SK-N-SH (cell line): Measurements from ENCODE around the gene REELD1. TPM values are rescaled to one million over a fixed set of nuclear protein-coding genes. Genes with fewer than 3 reads are reported as not detected.

Experiments used
- CTCF ChIA-PET: fragments of 300-600, 350-600 bp; formaldehyde crosslinking; extraction: SDS; loops from one replicate; lab custom pipeline; 2021; lab: Yijun Ruan, JAX
- POLR2A ChIA-PET: fragments of 350-600 bp; sonication (Branson Sonifier 250); formaldehyde crosslinking; extraction: SDS; loops from one replicate; lab custom pipeline; 2020; ENCODE audit warnings: antibody characterized with exemption, inconsistent platforms; lab: Yijun Ruan, JAX
- DNase-seq: peaks from one replicate; pipeline ENCODE4 v3.0.0; 2012
- H2AFZ ChIP-seq: fragments of 200-600 bp; sonication (generic); 2 replicates; pipeline ENCODE4 v1.8.1; 2016; ENCODE audit warnings: antibody characterized with exemption, mild to moderate bottlenecking, low read depth
- H3F3A ChIP-seq: fragments of 200-600 bp; sonication (generic); replicated peaks from 2 replicates; pipeline ENCODE3; 2016; ENCODE audit warnings: antibody characterized with exemption, mild to moderate bottlenecking; ENCODE audit not compliant: insufficient read depth
- H3K27ac ChIP-seq, 2 experiments: fragments of 200-500 bp in 1 of 2; fragments of 200-600 bp in 1 of 2; sonication (Bioruptor generic) in 1 of 2; sonication (generic), shearing (Covaris generic) in 1 of 2; 2 replicates each; pipeline versions ENCODE4 v1.5.1 to v1.6.1; 2014 to 2016; ENCODE audit warnings: low read depth in 2 of 2, inconsistent platforms in 1 of 2, low read length in 1 of 2, mild to moderate bottlenecking in 1 of 2, mixed read lengths in 1 of 2
- H3K27me3 ChIP-seq: fragments of 200-600 bp; sonication (generic), shearing (Covaris generic); 2 replicates; pipeline ENCODE4 v1.6.1; 2016; ENCODE audit warnings: mixed run types; ENCODE audit not compliant: insufficient read depth
- H3K36me3 ChIP-seq, 2 experiments: fragments of 200-500 bp in 1 of 2; fragments of 200-600 bp in 1 of 2; sonication (Bioruptor generic) in 1 of 2; sonication (generic) in 1 of 2; replicated peaks in 1 of 2; 2 replicates each; pipeline versions ENCODE3 to v1.5.1; 2014 to 2016; ENCODE audit warnings: low read length in 1 of 2, mild to moderate bottlenecking in 1 of 2; ENCODE audit not compliant: insufficient read depth in 2 of 2, control insufficient read depth in 1 of 2
- H3K4me1 ChIP-seq, 2 experiments: fragments of 200-500 bp in 1 of 2; fragments of 200-600 bp in 1 of 2; sonication (Bioruptor generic) in 1 of 2; sonication (generic), shearing (Covaris generic) in 1 of 2; 2 replicates each; pipeline versions ENCODE4 v1.5.1 to v1.6.1; 2014 to 2016; ENCODE audit warnings: low read depth in 1 of 2, low read length in 1 of 2, mixed run types in 1 of 2; ENCODE audit not compliant: insufficient read depth in 2 of 2, control insufficient read depth in 1 of 2
- H3K4me2 ChIP-seq: fragments of 200-600 bp; sonication (generic), shearing (Covaris generic); 2 replicates; pipeline ENCODE4 v1.6.1; 2017; ENCODE audit warnings: mixed run types
- H3K4me3 ChIP-seq, 2 experiments: fragments of 200-500 bp in 1 of 2; fragments of 200-600 bp in 1 of 2; sonication (Bioruptor generic) in 1 of 2; sonication (generic), shearing (Covaris generic) in 1 of 2; 2 replicates each; pipeline versions ENCODE4 v1.5.1 to v1.8.1; 2014 to 2016; ENCODE audit warnings: low read depth in 2 of 2, inconsistent platforms in 1 of 2, low read length in 1 of 2, mild to moderate bottlenecking in 1 of 2, mixed read lengths in 1 of 2, moderate library complexity in 1 of 2
- H3K79me2 ChIP-seq: fragments of 200-600 bp; sonication (generic); 2 replicates; pipeline ENCODE4 v1.8.1; 2017; ENCODE audit warnings: mild to moderate bottlenecking; ENCODE audit not compliant: insufficient read depth
- H3K9ac ChIP-seq: fragments of 200-600 bp; sonication (generic); 2 replicates; pipeline ENCODE4 v1.6.1; 2017; ENCODE audit warnings: mixed run types
- H3K9me2 ChIP-seq: fragments of 200-600 bp; sonication (generic); 2 replicates; pipeline ENCODE4 v1.6.1; 2017; ENCODE audit warnings: mixed run types
- H3K9me3 ChIP-seq: fragments of 200-600 bp; sonication (generic); 2 replicates; pipeline ENCODE4 v1.6.1; 2017; ENCODE audit warnings: mixed run types, mild to moderate bottlenecking, moderate library complexity
- H4K20me1 ChIP-seq: fragments of 200-600 bp; sonication (generic); 2 replicates; pipeline ENCODE4 v1.6.1; 2017; ENCODE audit warnings: mild to moderate bottlenecking, mixed run types; ENCODE audit not compliant: insufficient read depth
- CHD2 ChIP-seq: fragments of 150-350 bp; IDR thresholded peaks from 2 replicates; pipeline ENCODE4 v1.6.1; 2018; ENCODE audit warnings: low read length; ENCODE audit not compliant: partially characterized antibody
- ELF1 ChIP-seq: IDR thresholded peaks from 2 replicates; pipeline ENCODE4 v1.4.0; 2012
- FOXM1 ChIP-seq: IDR thresholded peaks from 2 replicates; pipeline ENCODE4 v1.4.0; 2012; ENCODE audit warnings: low read depth, mild to moderate bottlenecking
- GABPA ChIP-seq: IDR thresholded peaks from 2 replicates; pipeline ENCODE4 v1.4.0; 2012; ENCODE audit warnings: low read depth, mild to moderate bottlenecking
- GATA2 ChIP-seq: sonication (generic); formaldehyde crosslinking; IDR thresholded peaks from 2 replicates; pipeline ENCODE4 v1.5.0; 2020; ENCODE audit warnings: mild to moderate bottlenecking, missing genetic modification reagents
- POLR2AphosphoS5 ChIP-seq: IDR thresholded peaks from 2 replicates; pipeline ENCODE4 v1.6.1; 2012; ENCODE audit warnings: low read depth, low read length
- RAD21 ChIP-seq: IDR thresholded peaks from 2 replicates; pipeline ENCODE4 v1.6.1; 2012; ENCODE audit warnings: mild to moderate bottlenecking, low read length
- RCOR1 ChIP-seq: fragments of 150-350 bp; IDR thresholded peaks from 2 replicates; pipeline ENCODE4 v1.6.1; 2017; ENCODE audit warnings: antibody characterized with exemption, low read length
- SIN3A ChIP-seq: IDR thresholded peaks from 2 replicates; pipeline ENCODE4 v1.6.1; 2012; ENCODE audit warnings: low read depth, mild to moderate bottlenecking, low read length, moderate library complexity, borderline replicate concordance
- SMC3 ChIP-seq: IDR thresholded peaks from 2 replicates; pipeline ENCODE4 v1.6.1; 2012; ENCODE audit warnings: low read depth, low read length, improper control_type of control experiment
- TAF1 ChIP-seq: IDR thresholded peaks from 2 replicates; pipeline ENCODE4 v1.6.1; 2012; ENCODE audit warnings: low read depth, mild to moderate bottlenecking, low read length, moderate library complexity, borderline replicate concordance
- TCF12 ChIP-seq: IDR thresholded peaks from 2 replicates; pipeline ENCODE4 v1.4.0; 2012
- TEAD4 ChIP-seq: IDR thresholded peaks from 2 replicates; pipeline ENCODE4 v1.4.0; 2012; ENCODE audit warnings: mild to moderate bottlenecking, borderline replicate concordance; ENCODE audit not compliant: insufficient read depth
- WGBS: methylation state at CpG from one replicate; pipeline ENCODE4 v1.1.6; 2017; ENCODE audit warnings: low lambda C conversion rate; 5-methylcytosine and 5-hydroxymethylcytosine counted together
- polyA plus RNA-seq, 3 experiments: library from polyadenylated mRNA; depleted of rRNA; stranded (reverse); fragments of >200 nt; gene quantifications; 2 replicates each; pipeline ENCODE4 v1.2.3, GENCODE V29; 2012
- TF ChIP-seq, protein P1 (sequence below): IDR thresholded peaks from 2 replicates; pipeline ENCODE4 v1.4.0; 2012; ENCODE audit warnings: low read depth
- TF ChIP-seq, protein P2 (sequence below): IDR thresholded peaks from 2 replicates; pipeline ENCODE4 v1.4.0; 2012; ENCODE audit warnings: low read depth, borderline replicate concordance
- TF ChIP-seq, protein P3 (sequence below): fragments of 150-350 bp; IDR thresholded peaks from 2 replicates; pipeline ENCODE4 v1.6.1; 2017; ENCODE audit warnings: antibody characterized with exemption, low read length, low read depth, borderline replicate concordance
- TF ChIP-seq, protein P4 (sequence below): fragments of 200-600 bp; sonication (generic); IDR thresholded peaks from 2 replicates; pipeline ENCODE4 v1.6.1; 2017; ENCODE audit warnings: antibody characterized with exemption, mild to moderate bottlenecking, moderate library complexity
- TF ChIP-seq, protein P5 (sequence below): IDR thresholded peaks from 2 replicates; pipeline ENCODE4 v1.4.0; 2012; ENCODE audit warnings: low read depth, borderline replicate concordance
- TF ChIP-seq, protein P6 (sequence below): fragments of 150-350 bp; IDR thresholded peaks from 2 replicates; pipeline ENCODE4 v1.6.1; 2016; ENCODE audit warnings: mild to moderate bottlenecking, low read depth, low read length

REELD1 gene
- polyA plus RNA-seq, 1 of the 3 experiments (the other 2 are of a cell fraction), result not detected

DNA sequence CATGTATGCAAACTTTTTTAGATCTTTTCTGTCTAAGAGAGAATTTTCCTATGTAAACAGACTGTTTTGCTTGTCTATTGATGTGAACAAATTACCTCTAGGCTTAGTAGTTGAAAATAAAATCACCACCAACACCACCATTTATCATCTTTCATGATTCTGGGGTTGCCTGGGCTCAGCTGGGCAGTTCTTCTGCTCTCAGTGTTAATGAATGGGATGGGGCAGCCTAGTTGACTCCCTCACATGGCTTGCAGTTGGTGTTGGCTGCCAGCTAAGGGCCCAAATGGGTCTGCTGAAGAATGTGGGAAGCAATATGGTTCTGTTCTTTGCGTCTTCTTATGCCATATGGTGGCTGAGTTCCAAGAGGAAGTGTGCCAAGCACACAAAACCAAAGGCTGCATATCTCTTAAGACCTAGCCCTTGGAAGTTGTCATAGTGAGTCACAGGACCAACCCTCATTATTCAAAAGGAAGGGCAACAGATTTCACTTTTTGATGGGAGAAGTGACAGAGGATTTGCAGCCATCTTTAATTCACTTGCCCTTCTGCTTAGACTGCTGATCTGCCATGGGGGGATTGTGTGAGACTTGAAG lies 17.9 kb downstream of the REELD1 start:
- H4K20me1 ChIP-seq, result no peaks in the 10 kb centered on the region
- 77% methylated on average over 1 of the region's 1 CpG for WGBS
- CTCF ChIA-PET, result interaction anchor here (1.6 kb wide), 1 partner anchor 12 kb away, joined by 5 read pairs; no protein-coding TSS in a partner anchor
- TF ChIP-seq RCOR1 (no peak), SMC3 (no peak), TAF1 (no peak), RAD21 (no peak), SIN3A (no peak)
- TF ChIP-seq, protein P1, sequence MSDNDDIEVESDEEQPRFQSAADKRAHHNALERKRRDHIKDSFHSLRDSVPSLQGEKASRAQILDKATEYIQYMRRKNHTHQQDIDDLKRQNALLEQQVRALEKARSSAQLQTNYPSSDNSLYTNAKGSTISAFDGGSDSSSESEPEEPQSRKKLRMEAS, result no peak
- TF ChIP-seq, protein P2, sequence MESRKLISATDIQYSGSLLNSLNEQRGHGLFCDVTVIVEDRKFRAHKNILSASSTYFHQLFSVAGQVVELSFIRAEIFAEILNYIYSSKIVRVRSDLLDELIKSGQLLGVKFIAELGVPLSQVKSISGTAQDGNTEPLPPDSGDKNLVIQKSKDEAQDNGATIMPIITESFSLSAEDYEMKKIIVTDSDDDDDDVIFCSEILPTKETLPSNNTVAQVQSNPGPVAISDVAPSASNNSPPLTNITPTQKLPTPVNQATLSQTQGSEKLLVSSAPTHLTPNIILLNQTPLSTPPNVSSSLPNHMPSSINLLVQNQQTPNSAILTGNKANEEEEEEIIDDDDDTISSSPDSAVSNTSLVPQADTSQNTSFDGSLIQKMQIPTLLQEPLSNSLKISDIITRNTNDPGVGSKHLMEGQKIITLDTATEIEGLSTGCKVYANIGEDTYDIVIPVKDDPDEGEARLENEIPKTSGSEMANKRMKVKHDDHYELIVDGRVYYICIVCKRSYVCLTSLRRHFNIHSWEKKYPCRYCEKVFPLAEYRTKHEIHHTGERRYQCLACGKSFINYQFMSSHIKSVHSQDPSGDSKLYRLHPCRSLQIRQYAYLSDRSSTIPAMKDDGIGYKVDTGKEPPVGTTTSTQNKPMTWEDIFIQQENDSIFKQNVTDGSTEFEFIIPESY, result no peak
- TF ChIP-seq, protein P3, sequence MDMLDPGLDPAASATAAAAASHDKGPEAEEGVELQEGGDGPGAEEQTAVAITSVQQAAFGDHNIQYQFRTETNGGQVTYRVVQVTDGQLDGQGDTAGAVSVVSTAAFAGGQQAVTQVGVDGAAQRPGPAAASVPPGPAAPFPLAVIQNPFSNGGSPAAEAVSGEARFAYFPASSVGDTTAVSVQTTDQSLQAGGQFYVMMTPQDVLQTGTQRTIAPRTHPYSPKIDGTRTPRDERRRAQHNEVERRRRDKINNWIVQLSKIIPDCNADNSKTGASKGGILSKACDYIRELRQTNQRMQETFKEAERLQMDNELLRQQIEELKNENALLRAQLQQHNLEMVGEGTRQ, result no peak
- TF ChIP-seq, all 33 proteins: peak for 0
- POLR2A ChIA-PET, result no interaction called here
- H3K27ac ChIP-seq, result no peak overlapping the region
- H3K9me2 ChIP-seq, result no peaks in the 10 kb centered on the region
- H3K4me2 ChIP-seq, result no peak overlapping the region
- no peaks in the 10 kb centered on the region for H3K36me3 ChIP-seq
- H3K9me3 ChIP-seq, result no peaks in the 10 kb centered on the region
- no peaks in the 10 kb centered on the region for H3K27me3 ChIP-seq
- no peak overlapping the region for H2AFZ ChIP-seq
- H3F3A ChIP-seq, result no peaks in the 10 kb centered on the region
- no peak overlapping the region for H3K9ac ChIP-seq
- peaks cover 0 to 7% of the 10 kb centered on the region in 2 experiments; a peak in 1 of 4 replicates for H3K4me1 ChIP-seq
- H3K4me3 ChIP-seq, result no peak overlapping the region
- no peaks in the 10 kb centered on the region for H3K79me2 ChIP-seq
- DNase-seq, result no peak

DNA sequence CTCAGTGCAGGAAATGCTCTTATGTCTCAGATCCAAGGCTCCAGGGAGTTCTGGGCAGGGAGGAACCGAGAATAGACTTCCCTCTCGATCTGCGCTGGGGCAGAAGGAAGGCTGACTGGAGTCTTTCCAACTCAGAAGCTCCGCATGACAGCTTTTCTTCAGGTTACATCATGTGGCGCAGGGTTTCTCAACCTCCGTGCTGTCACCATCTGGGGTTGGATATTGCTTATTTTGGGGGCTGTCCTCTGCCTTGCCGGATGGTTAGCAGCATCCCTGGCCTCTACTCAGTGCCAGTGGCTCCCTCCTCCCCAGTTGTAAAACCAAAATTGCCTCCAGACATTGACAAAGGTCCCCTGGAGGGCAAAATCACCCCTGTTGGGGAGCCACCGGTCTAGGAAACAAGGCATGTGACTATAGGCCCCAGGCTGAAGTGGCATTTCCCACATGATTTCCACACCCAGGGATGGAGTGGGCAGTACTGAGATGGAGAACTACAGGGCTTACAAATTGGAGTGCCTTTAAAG lies 21.4 kb downstream of the REELD1 start:
- CTCF ChIA-PET, result no interaction called here
- Histone ChIP-seq H3F3A (peaks cover 5% of the 10 kb centered on the region), H3K9me2 (no peaks in the 10 kb centered on the region), H3K4me2 (no peak overlapping the region), H3K79me2 (no peaks in the 10 kb centered on the region), H3K27ac (no peak overlapping the region), H3K27me3 (no peaks in the 10 kb centered on the region), H3K9ac (no peak overlapping the region), H3K9me3 (no peaks in the 10 kb centered on the region), H4K20me1 (no peaks in the 10 kb centered on the region), H3K4me3 (no peak overlapping the region), H3K4me1 (peaks cover 2 to 14% of the 10 kb centered on the region in 2 experiments; a peak in 3 of 4 replicates), H2AFZ (no peak overlapping the region), H3K36me3 (no peaks in the 10 kb centered on the region)
- 79% methylated on average over 2 of the region's 8 CpGs for WGBS
- DNase-seq, result no peak
- TF ChIP-seq TAF1, result no peak
- TF ChIP-seq, protein P4, sequence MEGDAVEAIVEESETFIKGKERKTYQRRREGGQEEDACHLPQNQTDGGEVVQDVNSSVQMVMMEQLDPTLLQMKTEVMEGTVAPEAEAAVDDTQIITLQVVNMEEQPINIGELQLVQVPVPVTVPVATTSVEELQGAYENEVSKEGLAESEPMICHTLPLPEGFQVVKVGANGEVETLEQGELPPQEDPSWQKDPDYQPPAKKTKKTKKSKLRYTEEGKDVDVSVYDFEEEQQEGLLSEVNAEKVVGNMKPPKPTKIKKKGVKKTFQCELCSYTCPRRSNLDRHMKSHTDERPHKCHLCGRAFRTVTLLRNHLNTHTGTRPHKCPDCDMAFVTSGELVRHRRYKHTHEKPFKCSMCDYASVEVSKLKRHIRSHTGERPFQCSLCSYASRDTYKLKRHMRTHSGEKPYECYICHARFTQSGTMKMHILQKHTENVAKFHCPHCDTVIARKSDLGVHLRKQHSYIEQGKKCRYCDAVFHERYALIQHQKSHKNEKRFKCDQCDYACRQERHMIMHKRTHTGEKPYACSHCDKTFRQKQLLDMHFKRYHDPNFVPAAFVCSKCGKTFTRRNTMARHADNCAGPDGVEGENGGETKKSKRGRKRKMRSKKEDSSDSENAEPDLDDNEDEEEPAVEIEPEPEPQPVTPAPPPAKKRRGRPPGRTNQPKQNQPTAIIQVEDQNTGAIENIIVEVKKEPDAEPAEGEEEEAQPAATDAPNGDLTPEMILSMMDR, result no peak
- no peak for TF ChIP-seq GATA2 (CRISPR knock-in tag)
- no peak for TF ChIP-seq ELF1
- TF ChIP-seq POLR2AphosphoS5, result no peak
- TF ChIP-seq GABPA, result no peak
- no peak for TF ChIP-seq TCF12
- no peak for TF ChIP-seq FOXM1
- no peak for TF ChIP-seq RAD21
- no peak for TF ChIP-seq CHD2
- TF ChIP-seq, protein P1, result no peak
- TF ChIP-seq, protein P5, sequence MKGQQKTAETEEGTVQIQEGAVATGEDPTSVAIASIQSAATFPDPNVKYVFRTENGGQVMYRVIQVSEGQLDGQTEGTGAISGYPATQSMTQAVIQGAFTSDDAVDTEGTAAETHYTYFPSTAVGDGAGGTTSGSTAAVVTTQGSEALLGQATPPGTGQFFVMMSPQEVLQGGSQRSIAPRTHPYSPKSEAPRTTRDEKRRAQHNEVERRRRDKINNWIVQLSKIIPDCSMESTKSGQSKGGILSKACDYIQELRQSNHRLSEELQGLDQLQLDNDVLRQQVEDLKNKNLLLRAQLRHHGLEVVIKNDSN, result no peak
- no peak for TF ChIP-seq SMC3
- TF ChIP-seq, protein P6, sequence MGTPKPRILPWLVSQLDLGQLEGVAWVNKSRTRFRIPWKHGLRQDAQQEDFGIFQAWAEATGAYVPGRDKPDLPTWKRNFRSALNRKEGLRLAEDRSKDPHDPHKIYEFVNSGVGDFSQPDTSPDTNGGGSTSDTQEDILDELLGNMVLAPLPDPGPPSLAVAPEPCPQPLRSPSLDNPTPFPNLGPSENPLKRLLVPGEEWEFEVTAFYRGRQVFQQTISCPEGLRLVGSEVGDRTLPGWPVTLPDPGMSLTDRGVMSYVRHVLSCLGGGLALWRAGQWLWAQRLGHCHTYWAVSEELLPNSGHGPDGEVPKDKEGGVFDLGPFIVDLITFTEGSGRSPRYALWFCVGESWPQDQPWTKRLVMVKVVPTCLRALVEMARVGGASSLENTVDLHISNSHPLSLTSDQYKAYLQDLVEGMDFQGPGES, result no peak
- no peak for TF ChIP-seq TEAD4
- POLR2A ChIA-PET, result no interaction called here
